Activated CD8-positive, alpha-beta memory T cell treated with anti-CD3 and anti-CD28 coated beads, Interleukin-2, amount 50 U/mL, for 1 hour (primary cell): Measurements from ENCODE around the gene ASIC5.

Experiments
- DNase-seq: peaks from one replicate; pipeline ENCODE4 v3.0.0-alpha.2; 2020; ENCODE audit errors: extremely low read depth

ASIC5 gene

DNA sequence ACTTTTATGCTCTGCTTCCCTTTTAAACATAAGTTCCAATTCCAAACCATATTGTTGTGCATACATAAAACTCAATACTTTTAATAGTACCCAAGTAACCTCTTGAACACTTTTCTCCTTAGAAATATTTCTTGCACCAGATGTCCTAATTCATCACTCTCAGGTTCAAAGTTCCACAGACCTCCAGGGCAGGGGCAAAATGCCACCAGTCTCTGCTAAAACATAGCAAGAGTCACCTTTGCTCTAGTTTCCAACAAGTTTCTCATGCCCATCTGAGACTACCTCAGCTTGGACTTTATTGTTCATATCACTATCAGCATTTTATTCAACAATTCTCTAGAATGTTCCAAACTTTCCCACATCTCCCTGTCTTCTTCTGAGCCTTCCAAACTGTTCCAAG, 13.7 kb upstream of the ASIC5 start:
- no peak for DNase-seq

DNA sequence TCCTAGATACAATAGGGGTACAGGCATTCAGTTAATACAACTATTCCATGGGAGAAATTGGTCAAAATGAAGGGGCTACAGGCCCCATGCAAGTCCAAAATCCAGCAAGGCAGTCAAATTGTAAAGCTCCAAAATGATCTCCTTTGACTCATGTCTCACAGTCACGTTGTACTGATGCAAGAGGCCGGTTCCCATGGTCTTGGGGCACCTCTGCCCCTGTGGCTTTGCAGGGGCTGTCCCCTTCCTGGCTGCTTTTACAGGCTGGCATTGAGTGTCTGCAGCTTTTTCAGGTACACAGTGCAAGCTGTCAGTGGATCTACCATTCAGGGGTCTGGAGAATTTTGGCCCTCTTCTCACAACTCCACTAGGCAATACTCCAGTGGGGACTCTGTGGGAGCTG, 12.5 kb upstream of the ASIC5 start:
- DNase-seq, result no peak

DNA sequence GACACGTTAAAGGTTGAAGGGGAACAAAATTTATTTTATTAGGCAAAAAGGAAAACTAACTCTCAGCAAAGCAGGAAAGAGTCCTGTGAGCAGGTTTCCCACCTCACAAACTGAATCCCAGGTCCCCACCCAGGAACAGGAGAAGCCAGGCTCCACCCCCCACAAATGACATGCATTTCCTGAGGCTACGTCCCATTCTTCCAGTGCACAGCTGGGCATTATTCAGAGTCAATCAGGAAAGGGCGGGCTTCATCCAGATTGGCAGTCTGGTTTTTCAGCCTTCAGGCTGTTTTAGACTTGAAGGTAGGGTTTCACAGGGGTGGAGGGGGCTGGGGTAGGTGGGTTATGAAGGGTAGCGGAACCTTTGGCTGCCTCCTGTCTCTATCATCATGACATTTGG, 11.9 kb upstream of the ASIC5 start:
- no peak for DNase-seq

DNA sequence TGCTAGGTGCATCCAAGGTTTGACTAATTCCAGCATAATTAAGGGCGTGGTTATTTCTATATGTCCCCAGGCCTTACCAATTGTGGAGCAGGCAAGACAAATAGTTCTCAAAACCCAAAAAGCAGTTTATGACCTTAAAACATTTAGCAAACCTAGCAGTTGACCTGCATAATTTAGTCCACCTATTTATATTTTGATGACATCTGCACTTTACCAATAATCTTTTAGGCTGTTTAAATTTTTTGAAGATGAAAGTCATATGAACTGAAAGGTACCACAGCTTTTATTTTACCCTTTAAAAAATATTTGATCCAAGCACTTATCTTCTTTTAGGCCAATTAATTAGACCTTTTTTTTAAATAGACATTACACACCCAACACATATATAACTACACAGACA, 9.8 kb upstream of the ASIC5 start:
- DNase-seq, result no peak

DNA sequence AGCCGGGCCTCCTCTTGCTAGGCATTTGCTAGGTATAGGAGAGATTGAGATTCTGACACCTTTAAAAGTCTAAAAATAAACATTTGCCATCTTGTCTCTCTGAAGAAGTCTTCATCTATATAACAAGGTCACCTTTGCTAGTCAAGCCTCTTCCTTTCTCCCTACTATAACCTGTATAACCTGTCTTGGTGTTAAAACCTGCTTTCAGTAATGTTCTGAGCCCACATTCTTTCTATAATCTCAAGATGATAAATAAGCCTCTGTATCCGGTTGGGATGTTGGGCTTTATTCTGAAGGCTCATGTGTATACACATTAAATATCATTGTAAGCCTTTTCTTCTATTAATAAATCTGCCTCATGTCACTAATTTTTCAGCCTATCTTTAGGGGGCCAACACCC, 10.2 kb downstream of the ASIC5 start:
- DNase-seq, result no peak

DNA sequence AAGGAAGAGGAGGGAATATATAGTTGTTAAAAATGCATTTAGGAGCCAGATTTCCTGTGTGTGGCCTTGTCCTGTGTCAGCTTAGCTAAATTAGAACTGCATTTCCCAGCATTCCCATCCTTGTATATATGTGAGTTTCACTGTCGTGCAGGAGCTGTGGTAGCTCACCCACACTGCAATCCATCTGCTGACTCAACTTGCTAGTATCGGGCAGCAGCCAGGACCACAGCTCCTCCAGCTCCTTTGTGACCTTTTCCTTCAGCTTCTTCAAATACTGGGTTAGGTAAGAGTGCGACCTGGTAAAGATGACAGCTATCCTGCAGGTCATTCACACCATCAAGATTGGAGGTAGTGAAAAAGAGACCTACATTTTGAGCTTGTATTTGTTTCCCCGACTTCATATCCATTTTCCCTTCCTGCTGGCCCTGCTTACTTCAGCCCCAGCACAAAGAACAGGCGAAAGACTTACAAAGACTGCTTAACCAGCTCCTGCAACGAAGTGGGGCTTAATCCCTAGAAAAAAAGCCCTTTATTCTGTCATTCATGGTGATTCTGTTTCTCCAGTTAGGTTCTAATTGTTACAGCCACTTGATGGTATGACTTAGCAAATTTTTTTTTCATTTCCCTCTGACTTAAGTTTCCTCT, 11.4 kb downstream of the ASIC5 start:
- no peak for DNase-seq

DNA sequence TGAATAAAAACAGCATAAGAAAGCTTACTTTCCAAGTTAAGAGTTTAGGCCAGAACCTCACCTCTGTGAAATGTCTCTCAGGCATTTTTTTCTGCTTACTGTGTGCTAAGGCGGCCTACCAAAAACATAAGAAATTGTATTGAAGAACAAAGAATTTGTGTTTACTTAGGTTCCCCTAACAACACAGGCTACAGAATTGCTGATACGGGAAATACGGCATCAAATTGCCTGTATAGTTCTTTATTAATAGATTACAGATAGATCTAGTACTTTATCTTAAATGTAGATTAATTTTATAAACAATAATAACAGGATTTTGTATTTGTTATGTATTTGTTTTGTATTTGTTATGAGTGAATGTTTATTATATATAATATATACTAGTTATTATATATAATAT, 12.9 kb downstream of the ASIC5 start:
- DNase-seq, result no peak

DNA sequence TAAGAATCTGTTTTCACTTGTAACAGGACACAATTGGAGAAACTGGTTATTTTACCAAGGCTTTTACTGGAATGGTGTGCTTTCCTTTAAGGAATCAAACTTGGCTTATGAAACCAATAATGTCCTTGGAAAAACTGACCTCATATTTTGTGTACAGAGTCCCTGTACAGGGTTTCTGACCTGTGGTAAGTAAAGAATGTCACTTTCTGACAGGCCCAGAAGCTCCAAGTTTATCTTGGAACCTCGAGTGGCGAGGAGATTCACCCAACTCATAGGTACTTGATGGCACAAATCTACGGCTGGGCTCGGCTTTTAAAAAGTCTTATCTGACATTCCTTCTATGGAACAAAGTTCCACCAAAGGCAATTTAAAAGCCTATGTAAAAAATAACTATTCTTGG, 17.0 kb downstream of the ASIC5 start:
- DNase-seq, result no peak

DNA sequence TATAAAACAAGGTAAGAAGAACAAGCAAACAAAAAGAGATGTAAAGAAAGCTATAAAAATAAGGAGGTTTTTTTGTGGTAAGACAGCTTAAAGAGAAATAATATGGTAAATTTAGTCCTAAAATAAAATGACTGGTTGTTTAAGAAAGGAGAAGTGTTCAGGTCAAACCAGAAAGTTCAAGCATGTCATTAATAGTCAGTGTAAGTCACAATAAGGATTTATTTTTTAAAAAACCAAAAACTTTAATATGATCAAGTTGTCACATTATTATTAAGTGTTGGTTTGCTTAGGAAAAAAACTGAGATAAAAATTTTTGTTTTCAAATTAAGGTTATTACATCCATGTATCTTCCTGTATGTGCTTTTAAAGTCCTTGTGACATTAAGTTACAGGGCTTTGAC, 19.1 kb downstream of the ASIC5 start:
- DNase-seq, result no peak

DNA sequence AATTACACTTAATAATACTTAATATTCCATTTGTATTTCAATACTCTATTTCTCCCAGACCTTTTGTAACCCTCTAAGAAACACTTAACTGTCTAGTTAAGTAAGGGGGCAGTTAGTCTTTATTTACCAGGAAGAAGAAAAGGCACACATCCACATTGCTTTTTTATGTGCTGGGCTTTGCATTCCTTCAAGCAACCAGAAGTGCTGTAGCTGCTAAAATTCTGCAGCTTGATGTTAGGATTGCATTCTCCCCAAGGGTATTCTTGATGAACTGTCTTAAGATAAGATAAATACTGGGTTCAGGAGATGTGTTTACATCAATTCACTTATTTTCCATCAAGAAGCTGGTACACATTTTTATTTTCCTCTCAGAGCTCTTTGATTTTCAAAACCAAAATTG, 24.0 kb downstream of the ASIC5 start:
- no peak for DNase-seq

DNA sequence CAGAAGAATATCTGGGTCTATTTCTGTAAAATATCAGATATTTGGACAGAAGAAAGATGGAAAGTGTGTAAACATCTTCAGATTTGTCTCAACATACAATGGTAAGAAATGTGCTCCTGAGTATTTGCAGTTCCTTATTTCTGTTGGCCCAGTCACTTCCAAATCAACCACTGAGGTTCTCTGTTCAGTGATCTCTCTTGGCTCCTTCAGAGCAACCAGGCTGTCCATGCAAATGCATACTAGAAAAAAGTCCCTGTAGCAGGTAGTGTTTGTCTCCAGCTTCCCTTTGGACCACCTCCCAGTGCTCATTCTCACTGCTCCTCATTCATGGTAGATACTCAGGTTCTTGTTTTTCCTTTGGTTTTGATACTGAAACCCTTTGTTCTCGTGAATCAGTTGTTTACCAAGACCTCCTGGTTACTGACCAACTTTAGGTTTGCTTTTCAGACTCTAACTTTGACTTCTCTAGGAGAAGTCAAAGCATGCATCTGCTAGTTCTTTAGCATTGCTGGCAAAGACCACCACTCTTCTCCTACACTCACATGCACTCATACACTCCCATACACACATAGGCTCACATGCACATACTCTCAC, 28.8 kb downstream of the ASIC5 start:
- no peak for DNase-seq

DNA sequence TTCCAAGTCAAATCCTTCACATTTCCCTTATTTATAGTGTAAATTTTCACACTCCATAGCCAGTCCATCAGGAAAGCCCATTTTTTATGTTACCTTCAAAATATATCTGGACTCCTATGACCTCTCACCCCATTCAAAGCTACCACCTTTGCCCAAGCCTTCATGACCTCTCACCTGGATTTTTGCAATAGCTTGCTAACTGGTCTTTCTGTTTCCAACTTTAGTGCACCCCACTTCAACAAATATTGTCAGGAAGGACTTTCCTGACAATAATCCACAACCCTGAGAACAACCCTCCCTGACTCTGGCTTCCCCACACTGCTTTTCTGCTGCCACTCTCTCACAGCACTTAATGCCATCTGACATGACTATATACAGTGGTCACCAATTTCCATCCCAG, 33.4 kb downstream of the ASIC5 start:
- no peak for DNase-seq

DNA sequence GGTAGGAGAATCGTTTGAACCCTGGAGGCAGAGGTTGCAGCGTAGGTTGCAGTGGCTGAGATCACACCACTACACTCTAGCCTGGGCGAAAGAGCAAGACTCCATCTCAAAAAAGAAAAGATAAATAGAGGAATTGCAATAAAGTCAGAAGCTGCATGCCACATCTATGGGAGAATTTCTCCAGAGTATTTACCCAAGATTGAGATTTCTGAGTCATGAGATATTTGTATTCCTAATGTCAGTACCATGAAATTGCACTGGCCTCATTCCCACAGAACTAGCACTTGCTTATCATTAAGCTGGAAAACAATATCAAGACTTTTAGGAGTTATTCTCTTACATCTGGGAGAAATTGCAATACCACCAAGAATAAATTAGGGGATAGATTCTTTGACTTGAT, 37.4 kb downstream of the ASIC5 start:
- no peak for DNase-seq

DNA sequence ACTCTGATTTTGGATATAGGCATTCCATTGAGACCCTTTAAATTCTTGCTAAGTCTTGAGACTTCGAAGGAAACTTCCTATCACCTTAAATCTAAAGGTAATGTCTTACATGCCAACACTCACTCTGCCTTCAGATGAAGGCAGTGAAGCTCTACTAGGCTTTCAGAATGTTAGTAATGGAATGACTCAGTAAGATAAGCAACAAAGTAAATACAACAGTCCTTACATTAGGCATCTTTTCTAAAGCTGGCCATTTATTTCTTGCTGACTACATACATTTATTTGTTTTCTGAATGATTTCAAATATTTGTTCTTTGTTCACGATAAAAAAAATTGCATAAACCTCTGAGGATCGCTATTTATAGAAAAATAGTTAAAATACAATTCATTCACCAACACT, 43.5 kb downstream of the ASIC5 start:
- DNase-seq, result no peak

DNA sequence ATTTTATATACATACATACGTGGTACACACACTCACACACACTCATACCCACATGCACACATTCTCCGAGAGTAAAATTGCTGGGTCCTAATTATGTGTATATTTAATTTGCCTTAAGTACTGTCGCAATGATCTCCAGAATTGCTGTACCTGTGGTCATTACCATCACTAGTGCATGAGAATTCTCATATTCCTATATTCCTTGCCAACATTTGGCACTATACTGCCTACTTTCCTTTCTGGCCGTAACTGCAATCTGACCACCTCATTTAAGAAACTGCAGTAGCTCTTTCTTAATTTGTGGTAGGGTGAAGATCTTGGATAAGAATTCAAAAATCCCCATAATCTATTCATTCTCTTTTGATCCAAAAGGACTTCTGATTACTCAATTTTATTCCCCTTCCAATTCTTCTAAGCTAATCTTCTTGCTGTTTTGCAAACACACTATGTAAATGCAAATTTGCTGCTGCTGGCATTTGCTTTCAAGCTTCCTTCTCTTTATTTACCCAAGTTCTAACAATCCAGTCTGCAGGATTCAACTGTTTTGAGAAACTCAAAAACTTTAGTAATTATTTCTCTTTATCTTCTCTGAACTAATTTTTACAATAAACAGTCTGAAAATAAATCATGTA, 45.1 kb downstream of the ASIC5 start:
- DNase-seq, result no peak

DNA sequence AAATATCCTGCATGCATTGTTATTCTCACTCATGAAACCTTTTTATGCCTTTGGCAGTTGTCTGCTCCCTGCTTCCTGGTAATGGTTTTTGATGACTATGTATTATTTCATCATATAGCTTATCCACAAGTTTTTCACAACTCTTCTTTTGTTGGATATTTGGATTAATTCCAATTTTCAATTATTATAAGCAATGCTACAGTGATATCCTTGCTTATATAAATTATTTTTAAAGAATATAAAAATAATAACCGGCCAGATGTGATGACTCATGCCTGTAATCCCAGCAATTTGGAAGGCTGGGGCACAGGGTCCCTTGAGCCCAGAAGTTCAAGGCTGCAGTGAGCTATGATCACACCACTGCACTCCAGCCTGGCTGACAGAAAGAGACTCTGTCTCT, 47.0 kb downstream of the ASIC5 start:
- no peak for DNase-seq

DNA sequence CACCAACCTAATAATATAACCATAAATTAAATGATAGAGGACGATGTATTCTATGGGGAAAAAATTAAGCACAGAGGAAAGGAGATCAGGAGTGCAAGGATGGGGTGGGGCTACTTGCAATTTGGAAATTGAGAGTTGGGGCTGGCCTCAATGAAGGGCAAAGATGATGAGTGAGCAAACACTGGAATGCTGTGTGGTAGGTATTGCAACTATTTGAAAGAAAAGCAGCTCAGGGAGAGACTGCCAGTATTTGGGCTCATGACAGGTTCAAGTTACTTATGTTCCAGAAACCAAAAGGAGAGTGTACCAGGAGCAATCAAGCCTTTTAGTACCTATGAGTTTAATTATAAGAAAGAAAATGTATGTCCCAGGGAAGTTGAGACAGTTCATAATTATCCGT, 47.4 kb downstream of the ASIC5 start:
- DNase-seq, result no peak

DNA sequence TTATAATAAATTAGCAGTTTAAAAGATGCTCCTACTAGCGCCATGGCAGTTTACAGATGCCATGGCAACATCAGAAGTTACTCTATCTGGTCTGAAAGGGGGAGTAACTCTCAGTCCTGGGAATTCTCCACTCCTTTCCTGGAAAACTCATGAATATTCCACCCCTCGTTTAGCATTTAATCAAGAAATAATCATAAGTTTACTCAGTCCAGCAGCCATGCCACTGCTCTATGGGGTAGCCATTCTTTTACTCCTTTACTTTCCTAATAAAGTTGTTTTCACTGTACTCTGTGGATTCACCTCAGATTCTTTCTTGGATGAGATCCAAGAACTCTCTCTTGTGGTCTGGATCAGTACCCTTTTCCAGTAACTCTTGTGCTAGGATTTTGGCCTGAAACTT, 55.0 kb downstream of the ASIC5 start:
- DNase-seq, result no peak

DNA sequence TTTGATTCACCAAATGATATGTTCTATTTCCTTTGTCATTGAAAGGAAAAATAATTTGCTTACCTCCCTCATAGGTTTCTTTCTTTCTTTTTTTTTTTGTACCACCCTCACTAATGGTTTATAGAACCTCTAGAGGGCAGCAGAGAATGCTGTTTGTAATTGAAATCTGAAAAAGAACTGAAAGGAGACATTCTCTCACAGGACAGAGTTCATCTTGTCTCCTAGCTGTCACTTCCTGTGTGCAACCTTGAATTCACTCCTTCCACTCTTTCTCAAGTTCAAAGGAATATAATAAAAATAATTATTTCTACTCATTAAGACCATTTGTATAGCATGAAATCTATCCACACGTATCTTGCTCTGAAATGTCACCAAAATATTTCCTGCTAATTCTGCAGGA, 56.2 kb downstream of the ASIC5 start:
- DNase-seq, result no peak

DNA sequence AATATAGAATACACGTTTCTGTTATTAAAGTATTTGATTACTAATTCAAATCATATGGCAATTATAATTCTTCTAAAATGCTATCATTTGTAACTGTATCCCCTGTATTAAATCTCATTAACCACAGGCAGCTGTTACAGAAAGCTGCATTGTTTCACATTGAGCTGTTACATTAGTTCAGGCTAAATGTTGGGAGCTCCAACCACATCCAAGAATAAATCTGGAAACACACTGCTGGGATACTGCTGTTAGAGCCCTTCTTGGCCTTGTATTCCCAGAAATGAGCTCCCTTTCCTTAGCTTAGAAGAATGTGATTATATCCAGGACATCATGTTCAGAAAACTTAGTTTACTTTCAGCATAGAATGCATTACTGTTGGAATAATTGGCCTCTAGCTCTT, 59.1 kb downstream of the ASIC5 start:
- DNase-seq, result no peak

DNA sequence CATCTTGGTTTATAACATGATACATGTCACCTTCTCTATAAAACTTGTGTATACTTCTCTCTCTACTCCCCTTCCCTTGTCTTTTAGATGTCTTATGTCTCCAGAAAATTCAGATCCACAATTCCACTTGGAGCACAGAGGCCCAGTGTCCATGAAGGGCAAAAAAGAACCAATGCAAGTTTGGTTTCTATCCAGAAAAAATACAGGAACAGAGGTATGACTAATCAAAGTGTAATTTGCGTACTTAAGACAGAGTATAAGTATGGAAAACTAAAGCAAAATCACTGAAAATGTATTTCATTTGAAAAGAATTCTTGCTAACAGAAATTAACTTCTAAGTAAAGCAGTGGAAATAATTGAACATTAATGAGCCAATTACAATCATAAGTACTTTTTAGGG, 61.1 kb downstream of the ASIC5 start:
- no peak for DNase-seq

DNA sequence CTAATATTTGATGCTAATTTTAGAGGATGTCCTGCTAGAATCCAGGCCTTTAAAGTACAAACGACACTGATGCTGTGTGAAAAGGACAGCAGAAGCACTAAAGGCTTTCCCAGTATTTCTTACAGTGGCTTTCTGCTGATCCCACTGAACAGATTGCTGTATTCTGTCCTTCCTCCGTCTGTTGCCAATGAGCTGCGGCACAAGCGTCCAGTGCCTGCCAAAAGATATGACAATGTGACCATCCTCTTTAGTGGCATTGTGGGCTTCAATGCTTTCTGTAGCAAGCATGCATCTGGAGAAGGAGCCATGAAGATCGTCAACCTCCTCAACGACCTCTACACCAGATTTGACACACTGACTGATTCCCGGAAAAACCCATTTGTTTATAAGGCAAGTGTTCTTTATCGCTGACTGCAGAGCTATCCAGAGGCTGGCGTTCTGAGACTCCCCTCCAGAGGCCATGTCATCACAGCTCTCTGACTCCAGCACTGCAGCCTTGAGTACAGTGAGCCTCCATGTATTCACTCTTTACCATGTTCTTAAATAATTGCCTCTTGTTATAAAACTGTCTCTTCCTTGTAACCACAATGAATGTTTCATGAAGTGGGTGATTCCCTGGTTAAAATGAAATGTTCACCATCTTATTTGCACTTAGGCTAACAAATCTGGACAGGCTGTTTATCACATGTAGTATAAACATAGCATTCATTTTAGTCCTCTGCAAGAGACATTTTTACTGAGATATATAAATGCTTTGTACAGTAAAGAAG, 63.7 kb downstream of the ASIC5 start:
- DNase-seq, result no peak
